SU-DHL-6 (cell line): Measurements from ENCODE around the gene CHRNE.

Experiments used
- H2AFZ ChIP-seq: fragments of 200-600 bp; sonication (generic); 2 replicates; pipeline ENCODE4 v1.6.1; 2014; ENCODE audit warnings: low read depth, mild to moderate bottlenecking, moderate library complexity, mixed read lengths, antibody characterized with exemption, low read length; ENCODE audit not compliant: severe bottlenecking
- H3F3A ChIP-seq: fragments of 200-600 bp; shearing (Covaris generic); 2 replicates; pipeline ENCODE4 v1.6.0; 2016; ENCODE audit warnings: antibody characterized with exemption, mild to moderate bottlenecking; ENCODE audit not compliant: insufficient read depth
- H3K27ac ChIP-seq: fragments of 200-600 bp; sonication (generic); 2 replicates; pipeline ENCODE4 v1.5.1; 2016; ENCODE audit warnings: low read depth, mild to moderate bottlenecking, low read length, moderate library complexity, mixed read lengths
- H3K27me3 ChIP-seq: fragments of 200-600 bp; sonication (generic), shearing (Covaris generic); 2 replicates; pipeline ENCODE4 v1.6.0; 2014; ENCODE audit warnings: mild to moderate bottlenecking, low read length
- H3K36me3 ChIP-seq: fragments of 200-600 bp; sonication (generic); 2 replicates; pipeline ENCODE4 v1.6.1; 2014; ENCODE audit warnings: mild to moderate bottlenecking, low read length, mixed read lengths
- H3K4me2 ChIP-seq: fragments of 300-600, 200-600 bp; shearing (Covaris generic), sonication (generic); 2 replicates; pipeline ENCODE4 v1.6.0; 2014; ENCODE audit warnings: low read length, low read depth, mild to moderate bottlenecking; ENCODE audit not compliant: poor library complexity, severe bottlenecking
- H3K4me3 ChIP-seq: fragments of 200-600 bp; sonication (generic); 2 replicates; pipeline ENCODE4 v1.5.1; 2014; ENCODE audit warnings: antibody characterized with exemption, low read length, mild to moderate bottlenecking, mixed read lengths; ENCODE audit not compliant: insufficient read depth, poor library complexity, severe bottlenecking
- H3K79me2 ChIP-seq: fragments of 200-600 bp; sonication (generic); 2 replicates; pipeline ENCODE4 v1.6.1; 2014; ENCODE audit warnings: mild to moderate bottlenecking, low read length, moderate library complexity; ENCODE audit not compliant: insufficient read depth
- H3K9ac ChIP-seq: fragments of 200-600 bp; sonication (generic); 2 replicates; pipeline ENCODE4 v1.7.0; 2014; ENCODE audit warnings: mild to moderate bottlenecking, low read length
- H3K9me2 ChIP-seq: fragments of 200-600 bp; sonication (generic); replicated peaks from 2 replicates; pipeline ENCODE4 v1.6.1; 2014; ENCODE audit warnings: low read length; ENCODE audit not compliant: insufficient read depth
- H3K9me3 ChIP-seq: fragments of 200-600 bp; sonication (generic); 2 replicates; pipeline ENCODE4 v1.6.1; 2014; ENCODE audit warnings: low read length, mixed read lengths; ENCODE audit not compliant: insufficient read depth
- H4K20me1 ChIP-seq: fragments of 200-600 bp; sonication (generic); 2 replicates; pipeline ENCODE4 v1.6.1; 2014; ENCODE audit warnings: low read depth, mild to moderate bottlenecking, antibody characterized with exemption, low read length, moderate library complexity, mixed read lengths
- EZH2phosphoT487 ChIP-seq: fragments of 200-600 bp; sonication (generic), shearing (Covaris generic); conservative IDR thresholded peaks from 2 replicates; pipeline ENCODE4 v1.6.1; 2018; ENCODE audit warnings: mild to moderate bottlenecking, antibody characterized with exemption, low read length, moderate library complexity, mixed read lengths
- TF ChIP-seq, protein P1 (sequence below): fragments of 200-600 bp; sonication (generic); IDR thresholded peaks from one replicate; pipeline ENCODE4 v1.5.1; 2017; ENCODE audit warnings: antibody characterized with exemption, mild to moderate bottlenecking, low read length, moderate library complexity; ENCODE audit not compliant: insufficient read depth, poor library complexity, severe bottlenecking

CHRNE gene

DNA sequence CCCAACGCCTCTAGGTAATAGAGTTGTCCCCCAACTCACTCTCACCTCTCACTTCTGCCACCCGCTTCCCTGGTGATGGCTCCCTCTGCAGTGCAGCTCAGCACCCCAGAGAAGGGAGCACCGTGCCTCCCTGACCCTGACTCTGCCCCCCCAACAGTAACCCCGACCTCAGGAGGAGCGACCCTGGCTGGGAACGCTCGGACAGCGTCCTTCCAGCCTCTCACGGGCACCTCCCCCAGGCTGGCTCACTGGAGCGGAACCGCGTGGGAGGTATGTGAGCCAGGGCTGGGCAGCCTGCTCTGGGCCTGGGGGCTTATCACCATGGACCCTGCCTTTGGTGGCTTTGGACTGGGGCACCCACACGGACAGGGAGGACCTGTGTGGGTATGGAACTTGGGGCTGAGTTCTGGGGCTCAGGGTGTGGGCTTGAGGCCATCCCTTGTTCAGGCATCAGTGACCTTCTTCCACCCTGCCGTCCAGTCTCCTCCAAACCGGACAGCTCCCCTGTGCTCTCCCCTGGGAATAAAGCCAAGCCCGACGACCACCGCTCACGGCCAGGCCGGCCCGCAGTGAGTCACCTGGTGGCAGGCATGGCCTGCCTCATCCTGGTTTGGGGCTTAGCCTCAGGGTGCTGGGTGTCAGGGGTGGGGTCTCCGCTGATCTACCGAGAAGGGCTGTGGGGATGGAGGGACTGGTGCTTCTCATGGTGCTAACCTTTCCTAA, 10.2 kb downstream of the CHRNE start:
- Histone ChIP-seq H3K4me3 (no peak overlapping the region), H3K79me2 (no peaks in the 10 kb centered on the region), H3K9me3 (no peaks in the 10 kb centered on the region), H4K20me1 (no peaks in the 10 kb centered on the region), H3K9me2 (no peaks in the 10 kb centered on the region), H3K4me2 (no peak overlapping the region), H3K27ac (no peak overlapping the region), H3K27me3 (no peaks in the 10 kb centered on the region), H2AFZ (no peak overlapping the region), H3F3A (no peaks in the 10 kb centered on the region), H3K9ac (no peak overlapping the region), H3K36me3 (no peaks in the 10 kb centered on the region)
- TF ChIP-seq EZH2phosphoT487: no peak
- TF ChIP-seq, protein P1, sequence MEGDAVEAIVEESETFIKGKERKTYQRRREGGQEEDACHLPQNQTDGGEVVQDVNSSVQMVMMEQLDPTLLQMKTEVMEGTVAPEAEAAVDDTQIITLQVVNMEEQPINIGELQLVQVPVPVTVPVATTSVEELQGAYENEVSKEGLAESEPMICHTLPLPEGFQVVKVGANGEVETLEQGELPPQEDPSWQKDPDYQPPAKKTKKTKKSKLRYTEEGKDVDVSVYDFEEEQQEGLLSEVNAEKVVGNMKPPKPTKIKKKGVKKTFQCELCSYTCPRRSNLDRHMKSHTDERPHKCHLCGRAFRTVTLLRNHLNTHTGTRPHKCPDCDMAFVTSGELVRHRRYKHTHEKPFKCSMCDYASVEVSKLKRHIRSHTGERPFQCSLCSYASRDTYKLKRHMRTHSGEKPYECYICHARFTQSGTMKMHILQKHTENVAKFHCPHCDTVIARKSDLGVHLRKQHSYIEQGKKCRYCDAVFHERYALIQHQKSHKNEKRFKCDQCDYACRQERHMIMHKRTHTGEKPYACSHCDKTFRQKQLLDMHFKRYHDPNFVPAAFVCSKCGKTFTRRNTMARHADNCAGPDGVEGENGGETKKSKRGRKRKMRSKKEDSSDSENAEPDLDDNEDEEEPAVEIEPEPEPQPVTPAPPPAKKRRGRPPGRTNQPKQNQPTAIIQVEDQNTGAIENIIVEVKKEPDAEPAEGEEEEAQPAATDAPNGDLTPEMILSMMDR: no peak

DNA sequence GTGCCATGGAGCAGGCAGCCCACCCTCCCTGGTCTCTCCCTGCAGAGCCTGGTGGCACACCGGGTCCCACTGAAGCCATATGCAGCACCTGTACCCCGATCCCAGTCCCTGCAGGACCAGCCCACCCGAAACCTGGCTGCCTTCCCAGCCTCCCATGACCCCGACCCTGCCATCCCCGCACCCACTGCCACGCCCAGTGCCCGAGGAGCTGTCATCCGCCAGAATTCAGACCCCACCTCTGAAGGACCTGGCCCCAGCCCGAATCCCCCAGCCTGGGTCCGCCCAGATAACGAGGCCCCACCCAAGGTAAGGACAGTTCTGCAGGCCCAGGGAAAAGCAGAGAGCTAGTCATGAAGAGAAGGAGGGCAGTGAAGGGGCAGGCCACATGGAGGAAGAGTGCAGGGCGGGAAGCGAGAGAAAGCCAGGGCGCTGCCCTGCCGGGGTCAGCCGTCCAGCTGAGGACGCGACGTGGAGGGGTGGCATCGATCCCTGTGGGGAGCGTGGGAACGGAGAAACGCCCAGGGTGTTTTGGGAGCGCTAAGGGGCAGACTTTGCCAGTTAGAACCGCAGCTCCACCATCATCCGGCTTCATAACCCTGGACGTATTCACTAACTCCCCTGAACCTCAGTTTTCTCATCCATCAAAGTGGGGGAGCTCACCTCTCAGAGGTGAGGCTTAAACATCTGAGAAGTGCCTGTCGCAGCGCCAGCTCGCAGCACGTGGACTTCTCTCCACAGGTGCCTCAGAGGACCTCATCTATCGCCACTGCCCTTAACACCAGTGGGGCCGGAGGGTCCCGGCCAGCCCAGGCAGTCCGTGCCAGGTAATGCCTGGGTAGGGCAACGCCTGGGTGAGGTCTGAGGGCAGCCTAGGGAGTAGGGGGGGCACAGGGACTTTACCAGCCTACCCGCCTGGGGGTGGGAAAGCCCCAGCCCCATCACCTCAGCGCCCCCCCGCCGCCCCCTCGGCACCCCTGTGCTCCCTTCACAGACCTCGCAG, 11.2 kb downstream of the CHRNE start:
- no peaks in the 10 kb centered on the region for H3K27me3 ChIP-seq
- H3K4me3 ChIP-seq: no peak overlapping the region
- no peaks in the 10 kb centered on the region for H3K9me2 ChIP-seq
- no peak overlapping the region for H3K9ac ChIP-seq
- TF ChIP-seq EZH2phosphoT487: no peak
- TF ChIP-seq, protein P1: no peak
- H2AFZ ChIP-seq: no peak overlapping the region
- no peaks in the 10 kb centered on the region for H3K79me2 ChIP-seq
- no peak overlapping the region for H3K27ac ChIP-seq
- H3F3A ChIP-seq: no peaks in the 10 kb centered on the region
- H3K9me3 ChIP-seq: no peaks in the 10 kb centered on the region
- H3K4me2 ChIP-seq: no peak overlapping the region
- H3K36me3 ChIP-seq: no peaks in the 10 kb centered on the region
- no peaks in the 10 kb centered on the region for H4K20me1 ChIP-seq

DNA sequence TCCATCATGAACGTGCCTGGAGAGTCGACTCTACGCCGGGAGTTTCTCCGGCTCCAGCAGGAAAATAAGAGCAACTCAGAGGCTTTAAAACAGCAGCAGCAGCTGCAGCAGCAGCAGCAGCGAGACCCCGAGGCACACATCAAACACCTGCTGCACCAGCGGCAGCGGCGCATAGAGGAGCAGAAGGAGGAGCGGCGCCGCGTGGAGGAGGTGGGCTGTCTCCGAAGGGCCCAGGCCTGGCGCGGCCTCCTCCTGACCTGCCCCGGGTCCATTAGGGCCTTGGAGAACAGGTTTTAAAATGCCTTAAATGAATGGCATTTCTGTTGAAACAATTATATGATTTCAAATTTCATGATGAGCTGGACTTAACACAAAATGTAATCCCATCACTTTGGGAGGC, 15.3 kb downstream of the CHRNE start:
- no peaks in the 10 kb centered on the region for H3K27me3 ChIP-seq
- TF ChIP-seq EZH2phosphoT487: no peak
- TF ChIP-seq, protein P1: no peak
- H3F3A ChIP-seq: no peaks in the 10 kb centered on the region
- no peak overlapping the region for H2AFZ ChIP-seq
- no peak overlapping the region for H3K27ac ChIP-seq
- no peaks in the 10 kb centered on the region for H3K36me3 ChIP-seq
- H3K79me2 ChIP-seq: no peaks in the 10 kb centered on the region
- H3K9me3 ChIP-seq: no peaks in the 10 kb centered on the region
- no peak overlapping the region for H3K4me3 ChIP-seq
- no peak overlapping the region for H3K4me2 ChIP-seq
- H3K9me2 ChIP-seq: no peaks in the 10 kb centered on the region
- no peak overlapping the region for H3K9ac ChIP-seq
- no peaks in the 10 kb centered on the region for H4K20me1 ChIP-seq
